H1 (cell line): Measurements from ENCODE around the gene MPHOSPH9. TPM values are rescaled to one million over a fixed set of nuclear protein-coding genes. Genes with fewer than 3 reads are reported as not detected.

ENCODE experiments used
- CTCF ChIA-PET: fragments of 300-600 bp; sonication (Branson Sonifier 250); formaldehyde crosslinking; loops from one replicate; lab custom pipeline; 2021; ENCODE audit not compliant: partially characterized antibody; lab: Charles Lee
- POLR2A ChIA-PET: fragments of 300-600 bp; sonication (Branson Sonifier 250); formaldehyde crosslinking; loops from one replicate; lab custom pipeline; 2021; ENCODE audit warnings: inconsistent platforms; ENCODE audit not compliant: partially characterized antibody; lab: Charles Lee
- DNase-seq, 2 experiments: peaks; one replicate each; pipeline versions ENCODE4 v3.0.0 to v3.0.0-alpha.2; 2010 to 2022; ENCODE audit warnings: low spot score in 2 of 2, low read depth in 1 of 2, mixed read lengths in 1 of 2
- FAIRE-seq: peaks from 2 replicates; lab custom pipeline; 2011; peaks lifted over from hg19 to GRCh38; lab: Jason Lieb, UNC
- H2AFZ ChIP-seq: 2 replicates; pipeline ENCODE4 v1.8.1; 2012; ENCODE audit warnings: low read length, inconsistent platforms
- H2AK5ac ChIP-seq: 2 replicates; pipeline ENCODE4 v1.6.1; 2013; ENCODE audit warnings: low read depth, low read length
- H2BK120ac ChIP-seq: replicated peaks from 2 replicates; pipeline ENCODE3; 2013; ENCODE audit warnings: low read depth, low read length, inconsistent platforms
- H2BK12ac ChIP-seq: 2 replicates; pipeline ENCODE4 v1.6.1; 2013; ENCODE audit warnings: low read depth, low read length
- H2BK15ac ChIP-seq: 2 replicates; pipeline ENCODE4 v1.6.1; 2013; ENCODE audit warnings: low read length
- H2BK20ac ChIP-seq: 2 replicates; pipeline ENCODE4 v1.6.1; 2013; ENCODE audit warnings: low read length
- H2BK5ac ChIP-seq: 2 replicates; pipeline ENCODE4 v1.6.1; 2013; ENCODE audit warnings: low read depth, low read length
- H3K14ac ChIP-seq: 2 replicates; pipeline ENCODE4 v1.6.1; 2013; ENCODE audit warnings: inconsistent platforms; ENCODE audit not compliant: insufficient read length
- H3K18ac ChIP-seq: 2 replicates; pipeline ENCODE4 v1.6.1; 2013; ENCODE audit warnings: low read length; ENCODE audit errors: extremely low read depth
- H3K23ac ChIP-seq: 2 replicates; pipeline ENCODE4 v1.6.1; 2013; ENCODE audit warnings: inconsistent platforms; ENCODE audit not compliant: insufficient read length
- H3K23me2 ChIP-seq: 2 replicates; pipeline ENCODE4 v1.6.1; 2013; ENCODE audit warnings: low read depth, low read length
- H3K27ac ChIP-seq: 2 replicates; pipeline ENCODE4 v1.6.1; 2011; ENCODE audit warnings: low read depth, low read length, inconsistent platforms
- H3K27me3 ChIP-seq, 4 experiments: replicated peaks in 1 of 4; 1 replicate in 1 of 4; 2 replicates in 3 of 4; pipeline versions ENCODE4 v1.6.1 to v1.8.1; 2011 to 2013; ENCODE audit warnings: low read length in 3 of 4, mild to moderate bottlenecking in 3 of 4, inconsistent platforms in 2 of 4, mixed read lengths in 2 of 4, moderate library complexity in 1 of 4; ENCODE audit not compliant: control insufficient read depth in 3 of 4, insufficient read depth in 3 of 4; ENCODE audit errors: extremely low read depth in 1 of 4
- H3K36me3 ChIP-seq, 4 experiments: 2 replicates each; pipeline versions ENCODE4 v1.6.1 to v1.8.1; 2011 to 2013; ENCODE audit warnings: mild to moderate bottlenecking in 4 of 4, low read length in 3 of 4, moderate library complexity in 2 of 4, control low read depth in 1 of 4, inconsistent platforms in 1 of 4; ENCODE audit not compliant: insufficient read depth in 4 of 4, control insufficient read depth in 2 of 4
- H3K4ac ChIP-seq: replicated peaks from 2 replicates; pipeline ENCODE3; 2013; ENCODE audit warnings: low read length, low read depth, mixed read lengths, inconsistent platforms; ENCODE audit not compliant: insufficient read length
- H3K4me1 ChIP-seq, 4 experiments: replicated peaks in 1 of 4; 1 replicate in 1 of 4; 2 replicates in 3 of 4; pipeline versions ENCODE4 v1.6.1 to v1.8.1; 2011 to 2013; ENCODE audit warnings: low read length in 3 of 4, inconsistent platforms in 2 of 4, mixed read lengths in 1 of 4; ENCODE audit not compliant: insufficient read depth in 4 of 4, control insufficient read depth in 3 of 4
- H3K4me2 ChIP-seq, 2 experiments: 2 replicates each; pipeline versions ENCODE4 v1.6.1 to v1.8.1; 2011 to 2013; ENCODE audit warnings: low read depth in 2 of 2, low read length in 2 of 2, control low read depth in 1 of 2, inconsistent platforms in 1 of 2, mild to moderate bottlenecking in 1 of 2; ENCODE audit not compliant: insufficient read depth in 1 of 2
- H3K4me3 ChIP-seq, 4 experiments: fragments of 200-600, 300-600 bp in 1 of 4; sonication (generic), shearing (Covaris generic), sonication (Bioruptor Twin) in 1 of 4; 2 replicates each; pipeline versions ENCODE4 v1.5.1 to v1.8.1; 2011 to 2016; ENCODE audit warnings: low read length in 4 of 4, low read depth in 3 of 4, control low read depth in 2 of 4, inconsistent platforms in 2 of 4, mild to moderate bottlenecking in 2 of 4, mixed read lengths in 1 of 4, moderate library complexity in 1 of 4; ENCODE audit not compliant: insufficient read depth in 2 of 4; ENCODE audit errors: extremely low read depth in 1 of 4
- H3K56ac ChIP-seq: replicated peaks from 2 replicates; pipeline ENCODE3; 2013; ENCODE audit warnings: low read depth, mild to moderate bottlenecking, mixed read lengths, low read length, inconsistent platforms; ENCODE audit not compliant: insufficient read length
- H3K79me1 ChIP-seq: 2 replicates; pipeline ENCODE4 v1.6.1; 2013; ENCODE audit warnings: low read depth, low read length, control low read depth
- H3K79me2 ChIP-seq, 2 experiments: 2 replicates each; pipeline versions ENCODE4 v1.6.1 to v1.8.1; 2012 to 2013; ENCODE audit warnings: low read length in 2 of 2, mild to moderate bottlenecking in 2 of 2, inconsistent platforms in 1 of 2; ENCODE audit not compliant: insufficient read depth in 2 of 2, control insufficient read depth in 1 of 2
- H3K9ac ChIP-seq, 4 experiments: replicated peaks in 1 of 4; 1 replicate in 1 of 4; 2 replicates in 3 of 4; pipeline versions ENCODE4 v1.6.1 to v1.8.1; 2011 to 2013; ENCODE audit warnings: low read depth in 3 of 4, low read length in 3 of 4, control low read depth in 2 of 4, mild to moderate bottlenecking in 2 of 4, moderate library complexity in 2 of 4, inconsistent platforms in 1 of 4; ENCODE audit errors: extremely low read depth in 1 of 4
- H3K9me3 ChIP-seq, 2 experiments: 2 replicates each; pipeline versions ENCODE4 v1.6.1 to v1.8.1; 2012 to 2013; ENCODE audit warnings: mild to moderate bottlenecking in 2 of 2, moderate library complexity in 2 of 2, control low read depth in 1 of 2, inconsistent platforms in 1 of 2, low read depth in 1 of 2, low read length in 1 of 2, mixed read lengths in 1 of 2; ENCODE audit not compliant: insufficient read depth in 2 of 2
- H4K20me1 ChIP-seq, 2 experiments: replicated peaks in 1 of 2; 2 replicates each; pipeline versions ENCODE3 to v1.8.1; 2011 to 2013; ENCODE audit warnings: inconsistent platforms in 2 of 2, low read length in 2 of 2, mild to moderate bottlenecking in 1 of 2; ENCODE audit not compliant: insufficient read depth in 2 of 2, control insufficient read depth in 1 of 2
- H4K5ac ChIP-seq: 2 replicates; pipeline ENCODE4 v1.6.1; 2013; ENCODE audit warnings: low read length, low read depth, mixed read lengths, inconsistent platforms; ENCODE audit not compliant: insufficient read length
- H4K8ac ChIP-seq: 2 replicates; pipeline ENCODE4 v1.8.0; 2013; ENCODE audit warnings: mild to moderate bottlenecking, moderate library complexity, low read length, inconsistent platforms; ENCODE audit not compliant: insufficient read depth; ENCODE audit errors: extremely low read depth
- H4K91ac ChIP-seq: replicated peaks from 2 replicates; pipeline ENCODE3; 2013; ENCODE audit warnings: low read length, mixed read lengths, inconsistent platforms; ENCODE audit not compliant: insufficient read length
- KDM4A ChIP-seq: IDR thresholded peaks from one replicate; pipeline ENCODE4 v1.7.1; 2012; ENCODE audit warnings: low read depth, mild to moderate bottlenecking, moderate library complexity, low read length, inconsistent platforms; ENCODE audit not compliant: severe bottlenecking
- SP4 ChIP-seq: IDR thresholded peaks from 2 replicates; pipeline ENCODE4 v1.6.1; 2012; ENCODE audit warnings: low read length, inconsistent platforms
- YY1 ChIP-seq: IDR thresholded peaks from 2 replicates; pipeline ENCODE4 v1.6.1; 2011; ENCODE audit warnings: low read depth, mild to moderate bottlenecking, low read length
- WGBS, 2 experiments: shearing (Covaris generic) in 1 of 2; methylation state at CpG; one replicate each; pipeline versions ENCODE4 v1.1.6 to v1.1.7; 2013 to 2015; ENCODE audit warnings: low lambda C conversion rate in 2 of 2, mixed read lengths in 2 of 2, inconsistent platforms in 1 of 2, low coverage in 1 of 2, missing lambda C conversion rate in 1 of 2; ENCODE audit not compliant: insufficient replicate concordance in 2 of 2, insufficient coverage in 1 of 2, insufficient read length in 1 of 2; ENCODE audit errors: extremely low coverage in 1 of 2, missing lambda C conversion rate in 1 of 2; 5-methylcytosine and 5-hydroxymethylcytosine counted together
- polyA plus RNA-seq, 7 experiments: library from polyadenylated mRNA; depleted of rRNA in 3 of 7; stranded (reverse) in 5 of 7; unstranded in 2 of 7; fragments of >200 nt in 5 of 7; fragments of 200-250 nt in 2 of 7; gene quantifications; 1 replicate in 5 of 7; 2 replicates in 1 of 7; 4 replicates in 1 of 7; pipeline versions ENCODE4 v1.2.1 to v1.2.3, GENCODE V29; 2011 to 2013; ENCODE audit warnings: missing spikeins in 2 of 7, mixed read lengths in 2 of 7
- total RNA-seq: library from RNA; stranded (reverse); fragmentation: NEBNext Ultra II Directional; extraction: Animal tissue kit (Norgen Biotek cat#: 25700); gene quantifications from 2 replicates; pipeline ENCODE4 v1.2.1, GENCODE V29; 2021
- TF ChIP-seq, protein P1 (sequence below): IDR thresholded peaks from 2 replicates; pipeline ENCODE4 v1.6.1; 2012; ENCODE audit warnings: inconsistent platforms

The MPHOSPH9 gene
- total and polyA plus RNA-seq, 2 of the 8 experiments (the other 6 are each of a cell fraction or from before 2014, with no cell fraction given), result 8.8 to 48.8 TPM

- H3K23ac ChIP-seq, result no peak overlapping the region
- peaks cover 0 to 11% (median 0%) of the 10 kb centered on the region in 4 experiments; a peak in 2 of 8 replicates for H3K36me3 ChIP-seq
- no peak overlapping the region for H2AK5ac ChIP-seq
- 0 out of 2 replicates have a peak overlapping the region, but pooled peaks have one; percentile 27 for H2BK12ac ChIP-seq
- DNase-seq, result no peak
- peaks cover 0 to under 1% of the 10 kb centered on the region in 2 experiments for H4K20me1 ChIP-seq
- no peak overlapping the region for H4K91ac ChIP-seq
- peaks cover 7% of the 10 kb centered on the region for H3K79me1 ChIP-seq
- H3K27me3 ChIP-seq, result no peaks in the 10 kb centered on the region
- ChIA-PET CTCF (interaction anchor here (1.2 to 2.1 kb wide), 4 partner anchors 33 to 253 kb away, joined by 3 to 8 read pairs (median 4); partner anchors contain the start of gene ARL6IP4), POLR2A (interaction anchor here (0.6 to 3.7 kb wide), 48 partner anchors 8 to 1275 kb away, joined by 3 to 42 read pairs (median 4); partner anchors contain the start of genes ARL6IP4, ATP6V0A2, KMT5A and OGFOD2)
- no peak for FAIRE-seq
- H3K14ac ChIP-seq, result no peak overlapping the region
- H2BK15ac ChIP-seq, result 0 out of 2 replicates have a peak overlapping the region, but pooled peaks have one; percentile 92
- H3K4me3 ChIP-seq, result peak overlapping the region; percentile 59 to 94 (median 89)
- H3K4ac ChIP-seq, result peak overlapping the region; percentile 57
- 0% methylated on average over 15 of the region's 15 CpGs; no CpG with 5 or more reads in 1 of the 2 experiments for WGBS, 2 experiments
- no peak overlapping the region; the same call in 1 of the 2 replicates for H3K18ac ChIP-seq
- peak overlapping the region; percentile 77; the same call in 1 of the 2 replicates for H2AFZ ChIP-seq
- H3K4me1 ChIP-seq, result peaks cover 0 to 4% (median 2%) of the 10 kb centered on the region in 4 experiments; a peak in 3 of 7 replicates
- H3K27ac ChIP-seq, result peak overlapping the region; percentile 16; the same call in 1 of the 2 replicates
- peaks cover 8% of the 10 kb centered on the region for H3K23me2 ChIP-seq
- peak overlapping the region; percentile 75; the same call in 1 of the 2 replicates for H2BK5ac ChIP-seq
- peak overlapping the region; percentile 80 to 82 for H3K4me2 ChIP-seq
- no peak overlapping the region for H2BK20ac ChIP-seq
- peaks cover 0 to 25% of the 10 kb centered on the region in 2 experiments; a peak in 3 of 4 replicates for H3K79me2 ChIP-seq
- H3K56ac ChIP-seq, result peak overlapping the region; percentile 97
- H3K9ac ChIP-seq, result peak overlapping the region; percentile 61 to 85 (median 71)
- H4K5ac ChIP-seq, result peak overlapping the region; percentile 97
- TF ChIP-seq, protein P1, sequence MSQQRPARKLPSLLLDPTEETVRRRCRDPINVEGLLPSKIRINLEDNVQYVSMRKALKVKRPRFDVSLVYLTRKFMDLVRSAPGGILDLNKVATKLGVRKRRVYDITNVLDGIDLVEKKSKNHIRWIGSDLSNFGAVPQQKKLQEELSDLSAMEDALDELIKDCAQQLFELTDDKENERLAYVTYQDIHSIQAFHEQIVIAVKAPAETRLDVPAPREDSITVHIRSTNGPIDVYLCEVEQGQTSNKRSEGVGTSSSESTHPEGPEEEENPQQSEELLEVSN, result peak; percentile 51; the same call in 1 of the 2 replicates
- TF ChIP-seq SP4 (no peak), YY1 (0 out of 2 replicates have a peak, but pooled peaks have one; percentile 43), KDM4A (peak; percentile 3)
- no peak overlapping the region for H2BK120ac ChIP-seq
- H4K8ac ChIP-seq, result peak overlapping the region; percentile 73; the same call in 1 of the 2 replicates
- no peaks in the 10 kb centered on the region for H3K9me3 ChIP-seq
These were observed 502 bp downstream of the MPHOSPH9 start for GRCh38 chr12:123232472-123232806.
